Measurements from ENCODE around the gene TEX264. TPM values are rescaled to one million over a fixed set of nuclear protein-coding genes. Genes with fewer than 3 reads are reported as not detected.

Gene TEX264
- total RNA-seq, 1 donor from 2014 or later: 28.2 TPM

DNA sequence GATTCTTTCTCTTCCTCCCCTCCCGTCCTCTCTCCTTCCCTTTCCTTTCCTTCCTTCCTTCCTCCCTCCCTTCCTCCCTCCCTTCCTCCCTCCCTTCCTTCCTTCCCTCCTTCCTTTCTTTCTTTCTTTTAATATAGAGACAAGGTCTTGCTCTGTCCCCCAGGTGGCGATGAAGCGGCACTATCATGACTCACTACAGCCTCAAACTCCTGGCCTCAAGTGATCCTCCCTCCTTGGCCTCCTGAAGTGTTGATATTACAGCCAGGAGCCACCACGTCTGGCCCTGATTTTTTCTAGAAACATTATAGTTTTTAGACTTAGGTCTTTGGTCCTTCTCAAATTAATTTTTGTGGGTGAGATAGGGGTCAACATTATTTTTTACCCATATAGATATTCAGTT lies 51.3 kb downstream of the TEX264 start:
- H3K36me3 ChIP-seq (ENCODE audit: insufficient read depth, low read length): no peaks in the 10 kb centered on the region
- H3K36me3 Mint-ChIP-seq (ENCODE audit: low read depth, unreplicated experiment): no peaks in the 10 kb centered on the region
- TF ChIP-seq CTCF (IDR thresholded peaks at IDR 0.05; ENCODE audit: insufficient read depth, low read depth, low read length): no peak
- no peak for TF ChIP-seq EZH2 (IDR thresholded peaks at IDR 0.05; ENCODE audit: insufficient read depth, low read length)
- H3K9me3 Mint-ChIP-seq (ENCODE audit: unreplicated experiment): no peaks in the 10 kb centered on the region
- no peaks in the 10 kb centered on the region for H3K79me2 ChIP-seq (ENCODE audit: insufficient read depth, low read length)
- H4K20me1 ChIP-seq (ENCODE audit: insufficient read depth, low read length): no peaks in the 10 kb centered on the region
- no peak overlapping the region for H3K4me3 ChIP-seq (ENCODE audit: insufficient read depth, low read depth, low read length)
- H3K9me3 ChIP-seq (ENCODE audit: insufficient read depth, low read depth, low read length): no peaks in the 10 kb centered on the region
- FAIRE-seq (no peak), DNase-seq (ENCODE audit: low read depth) (no peak)
- H3K4me1 Mint-ChIP-seq (ENCODE audit: low read depth, unreplicated experiment): no peaks in the 10 kb centered on the region
- H3K4me3 Mint-ChIP-seq (ENCODE audit: unreplicated experiment): no peak overlapping the region
- no peaks in the 10 kb centered on the region for H3K4me1 ChIP-seq (ENCODE audit: insufficient read depth, low read length)
- H2AFZ ChIP-seq (ENCODE audit: low read depth, low read length): no peak overlapping the region
- H3K27me3 Mint-ChIP-seq (ENCODE audit: low read depth, unreplicated experiment): peaks cover 1% of the 10 kb centered on the region
- H3K9ac ChIP-seq (ENCODE audit: low read length): no peak overlapping the region
- H3K27me3 ChIP-seq (ENCODE audit: insufficient read depth, low read length): no peaks in the 10 kb centered on the region
- H3K27ac Mint-ChIP-seq (ENCODE audit: unreplicated experiment): no peak overlapping the region
- no peak overlapping the region for H3K4me2 ChIP-seq (ENCODE audit: low read length)
- no peak overlapping the region for H3K27ac ChIP-seq (ENCODE audit: low read depth, low read length)

- Histone ChIP-seq H3K9ac (ENCODE audit: low read length) (no peak overlapping the region), H3K36me3 (ENCODE audit: insufficient read depth, low read length) (no peaks in the 10 kb centered on the region), H3K27me3 (ENCODE audit: insufficient read depth, low read length) (no peaks in the 10 kb centered on the region), H3K9me3 (ENCODE audit: insufficient read depth, low read depth, low read length) (no peaks in the 10 kb centered on the region), H3K27ac (ENCODE audit: low read depth, low read length) (no peak overlapping the region), H3K4me3 (ENCODE audit: insufficient read depth, low read depth, low read length) (no peak overlapping the region), H3K4me1 (ENCODE audit: insufficient read depth, low read length) (no peaks in the 10 kb centered on the region), H3K79me2 (ENCODE audit: insufficient read depth, low read length) (no peaks in the 10 kb centered on the region), H3K4me2 (ENCODE audit: low read length) (no peak overlapping the region), H2AFZ (ENCODE audit: low read depth, low read length) (no peak overlapping the region), H4K20me1 (ENCODE audit: insufficient read depth, low read length) (no peaks in the 10 kb centered on the region)
- H3K4me3 Mint-ChIP-seq (ENCODE audit: unreplicated experiment): no peak overlapping the region
- H3K27me3 Mint-ChIP-seq (ENCODE audit: low read depth, unreplicated experiment): no peaks in the 10 kb centered on the region
- H3K9me3 Mint-ChIP-seq (ENCODE audit: unreplicated experiment): no peaks in the 10 kb centered on the region
- FAIRE-seq: no peak
- no peaks in the 10 kb centered on the region for H3K4me1 Mint-ChIP-seq (ENCODE audit: low read depth, unreplicated experiment)
- H3K36me3 Mint-ChIP-seq (ENCODE audit: low read depth, unreplicated experiment): no peaks in the 10 kb centered on the region
- no peak for TF ChIP-seq EZH2 (IDR thresholded peaks at IDR 0.05; ENCODE audit: insufficient read depth, low read length)
- TF ChIP-seq CTCF (IDR thresholded peaks at IDR 0.05; ENCODE audit: insufficient read depth, low read depth, low read length): no peak
- H3K27ac Mint-ChIP-seq (ENCODE audit: unreplicated experiment): no peak overlapping the region
- DNase-seq (ENCODE audit: low read depth): no peak
Observed at GRCh38 chr3:51727500-51727899, 56.4 kb downstream of the TEX264 start.

- DNase-seq (ENCODE audit: low read depth) (peak; percentile 14), FAIRE-seq (peak; percentile 5)
- H3K9ac ChIP-seq (ENCODE audit: low read length): no peak overlapping the region
- Mint-ChIP-seq H3K27ac (ENCODE audit: unreplicated experiment) (no peak overlapping the region), H3K9me3 (ENCODE audit: unreplicated experiment) (peaks cover 3% of the 10 kb centered on the region), H3K36me3 (ENCODE audit: low read depth, unreplicated experiment) (no peaks in the 10 kb centered on the region), H3K4me1 (ENCODE audit: low read depth, unreplicated experiment) (no peaks in the 10 kb centered on the region), H3K4me3 (ENCODE audit: unreplicated experiment) (no peak overlapping the region), H3K27me3 (ENCODE audit: low read depth, unreplicated experiment) (no peaks in the 10 kb centered on the region)
- no peaks in the 10 kb centered on the region for H3K9me3 ChIP-seq (ENCODE audit: insufficient read depth, low read depth, low read length)
- H2AFZ ChIP-seq (ENCODE audit: low read depth, low read length): no peak overlapping the region
- H3K27ac ChIP-seq (ENCODE audit: low read depth, low read length): no peak overlapping the region
- no peak overlapping the region for H3K4me3 ChIP-seq (ENCODE audit: insufficient read depth, low read depth, low read length)
- H3K79me2 ChIP-seq (ENCODE audit: insufficient read depth, low read length): no peaks in the 10 kb centered on the region
- TF ChIP-seq CTCF (IDR thresholded peaks at IDR 0.05; ENCODE audit: insufficient read depth, low read depth, low read length) (no peak), EZH2 (IDR thresholded peaks at IDR 0.05; ENCODE audit: insufficient read depth, low read length) (no peak)
- H3K36me3 ChIP-seq (ENCODE audit: insufficient read depth, low read length): no peaks in the 10 kb centered on the region
- H3K4me1 ChIP-seq (ENCODE audit: insufficient read depth, low read length): no peaks in the 10 kb centered on the region
- no peak overlapping the region for H3K4me2 ChIP-seq (ENCODE audit: low read length)
- H3K27me3 ChIP-seq (ENCODE audit: insufficient read depth, low read length): no peaks in the 10 kb centered on the region
- no peaks in the 10 kb centered on the region for H4K20me1 ChIP-seq (ENCODE audit: insufficient read depth, low read length)
Observed at GRCh38 chr3:51729042-51729633, 58.1 kb downstream of the TEX264 start.
